H1 (cell line): ENCODE measurements around the gene CHST8. TPM values are rescaled to one million over a fixed set of nuclear protein-coding genes. Genes with fewer than 3 reads are reported as not detected.

Experiments used
- ATF3 ChIP-seq: IDR thresholded peaks from 2 replicates; pipeline ENCODE4 v1.6.1; 2011; ENCODE audit warnings: low read depth, mild to moderate bottlenecking, low read length; ENCODE audit not compliant: insufficient read depth
- BCL11A ChIP-seq, 2 experiments: IDR thresholded peaks; one replicate each; pipeline ENCODE4 v1.6.1; 2011; ENCODE audit warnings: low read depth in 2 of 2, low read length in 2 of 2, mild to moderate bottlenecking in 2 of 2
- CEBPB ChIP-seq: IDR thresholded peaks from 2 replicates; pipeline ENCODE4 v1.6.1; 2012; ENCODE audit warnings: low read depth, low read length
- CTBP2 ChIP-seq: IDR thresholded peaks from 2 replicates; pipeline ENCODE4 v1.7.0; 2011; ENCODE audit warnings: borderline replicate concordance, mild to moderate bottlenecking, moderate library complexity, mixed read lengths, low read length; ENCODE audit not compliant: insufficient read depth, insufficient read length
- EGR1 ChIP-seq: IDR thresholded peaks from 2 replicates; pipeline ENCODE4 v1.6.1; 2011; ENCODE audit warnings: low read depth, low read length, borderline replicate concordance
- EZH2 ChIP-seq: fragments of 200-600 bp; sonication (generic); IDR thresholded peaks from 2 replicates; pipeline ENCODE4 v1.7.1; 2012; ENCODE audit warnings: low read depth, mild to moderate bottlenecking, moderate library complexity, low read length, inconsistent platforms; ENCODE audit not compliant: severe bottlenecking
- GABPA ChIP-seq: IDR thresholded peaks from 2 replicates; pipeline ENCODE4 v1.6.1; 2011; ENCODE audit warnings: mild to moderate bottlenecking, low read length, moderate library complexity, borderline replicate concordance; ENCODE audit not compliant: insufficient read depth
- HDAC2 ChIP-seq, 2 experiments: fragments of 300-600 bp in 1 of 2; sonication (generic) in 1 of 2; IDR thresholded peaks; 2 replicates each; pipeline ENCODE4 v1.6.1; 2011 to 2012; ENCODE audit warnings: low read depth in 2 of 2, low read length in 2 of 2, mild to moderate bottlenecking in 2 of 2, moderate library complexity in 2 of 2, borderline replicate concordance in 1 of 2, inconsistent platforms in 1 of 2
- KDM4A ChIP-seq: IDR thresholded peaks from one replicate; pipeline ENCODE4 v1.7.1; 2012; ENCODE audit warnings: low read depth, mild to moderate bottlenecking, moderate library complexity, low read length, inconsistent platforms; ENCODE audit not compliant: severe bottlenecking
- MAFK ChIP-seq: IDR thresholded peaks from 2 replicates; pipeline ENCODE4 v1.6.1; 2012; ENCODE audit warnings: low read depth, mild to moderate bottlenecking, improper control_type of control experiment, low read length
- MAX ChIP-seq: IDR thresholded peaks from 2 replicates; pipeline ENCODE4 v1.6.1; 2012; ENCODE audit warnings: inconsistent platforms
- NRF1 ChIP-seq: IDR thresholded peaks from 2 replicates; pipeline ENCODE4 v1.6.1; 2011; ENCODE audit warnings: mild to moderate bottlenecking, low read depth, low read length, improper control_type of control experiment
- POLR2A ChIP-seq, 2 experiments: IDR thresholded peaks; 1 replicate in 1 of 2; 2 replicates in 1 of 2; pipeline ENCODE4 v1.6.1; 2011; ENCODE audit warnings: low read depth in 2 of 2, low read length in 2 of 2, mild to moderate bottlenecking in 2 of 2; ENCODE audit errors: control extremely low read depth in 1 of 2
- RXRA ChIP-seq: IDR thresholded peaks from 2 replicates; pipeline ENCODE4 v1.6.1; 2011; ENCODE audit warnings: low read depth, mild to moderate bottlenecking, low read length, moderate library complexity; ENCODE audit not compliant: insufficient read depth
- SRF ChIP-seq: IDR thresholded peaks from 2 replicates; pipeline ENCODE4 v1.6.1; 2011; ENCODE audit warnings: mild to moderate bottlenecking, low read depth, low read length, moderate library complexity
- TAF7 ChIP-seq: optimal IDR thresholded peaks from 2 replicates; pipeline ENCODE3; 2011; ENCODE audit warnings: low read depth, mild to moderate bottlenecking, inconsistent platforms, low read length, moderate library complexity, borderline replicate concordance
- TBP ChIP-seq: IDR thresholded peaks from 2 replicates; pipeline ENCODE4 v1.6.1; 2011; ENCODE audit warnings: low read depth, low read length, improper control_type of control experiment
- TCF12 ChIP-seq: IDR thresholded peaks from 2 replicates; pipeline ENCODE4 v1.6.1; 2011; ENCODE audit warnings: low read depth, mild to moderate bottlenecking, low read length
- TEAD4 ChIP-seq: IDR thresholded peaks from 2 replicates; pipeline ENCODE4 v1.6.1; 2012; ENCODE audit warnings: low read depth, low read length, inconsistent platforms, mixed read lengths
- USF2 ChIP-seq: IDR thresholded peaks from 2 replicates; pipeline ENCODE4 v1.6.1; 2011; ENCODE audit warnings: low read length, improper control_type of control experiment
- polyA plus RNA-seq, 7 experiments: library from polyadenylated mRNA; depleted of rRNA in 3 of 7; stranded (reverse) in 5 of 7; unstranded in 2 of 7; fragments of >200 nt in 5 of 7; fragments of 200-250 nt in 2 of 7; gene quantifications; 1 replicate in 5 of 7; 2 replicates in 1 of 7; 4 replicates in 1 of 7; pipeline versions ENCODE4 v1.2.1 to v1.2.3, GENCODE V29; 2011 to 2013; ENCODE audit warnings: missing spikeins in 2 of 7, mixed read lengths in 2 of 7
- total RNA-seq: library from RNA; stranded (reverse); fragmentation: NEBNext Ultra II Directional; extraction: Animal tissue kit (Norgen Biotek cat#: 25700); gene quantifications from 2 replicates; pipeline ENCODE4 v1.2.1, GENCODE V29; 2021

Gene CHST8
- total and polyA plus RNA-seq, 2 of the 8 experiments (the other 6 are each of a cell fraction or from before 2014, with no cell fraction given): 10.8 to 28.2 TPM

- TF ChIP-seq HDAC2 (IDR thresholded peaks at IDR 0.05; ENCODE audit: borderline replicate concordance in 1 of 2, low read depth in 2 of 2, low read length in 2 of 2) (no peak; a peak in 1 of 4 replicates), MAFK (no peak), POLR2A (IDR thresholded peaks at IDR 0.05; ENCODE audit: control extremely low read depth in 1 of 2, low read depth in 2 of 2, low read length in 2 of 2) (peak in 1 of 2 experiments; percentile 46; a peak in 1 of 3 replicates), BCL11A (IDR thresholded peaks at IDR 0.05; ENCODE audit: low read depth in 2 of 2, low read length in 2 of 2) (no peak), SRF (0 out of 2 replicates have a peak, but pooled peaks have one; percentile 27), EGR1 (no peak), TEAD4 (no peak), TCF12 (no peak), GABPA (no peak), USF2 (no peak), TBP (peak; percentile 10; the same call in 1 of the 2 replicates), MAX (no peak), ATF3 (no peak), CEBPB (no peak), TAF7 (peak; percentile 7), EZH2 (peak; percentile 5), NRF1 (no peak), RXRA (no peak), KDM4A (peak; percentile 46), CTBP2 (no peak)
These were observed 176.3 kb downstream of the CHST8 start (continued) for GRCh38 chr19:33797802-33798671.
